H1 (cell line): ENCODE results near the gene KCP. TPM values are rescaled to one million over a fixed set of nuclear protein-coding genes. Genes with fewer than 3 reads are reported as not detected.

Experiments
- BCL11A ChIP-seq, 2 experiments: IDR thresholded peaks; one replicate each; pipeline ENCODE4 v1.6.1; 2011; ENCODE audit warnings: low read depth in 2 of 2, low read length in 2 of 2, mild to moderate bottlenecking in 2 of 2
- BRCA1 ChIP-seq: IDR thresholded peaks from 2 replicates; pipeline ENCODE4 v1.6.1; 2012; ENCODE audit warnings: low read depth, low read length, improper control_type of control experiment
- CBX5 ChIP-seq: fragments of 300-800, 300-1000 bp; sonication (generic); IDR thresholded peaks from 2 replicates; pipeline ENCODE4 v1.7.1; 2016; ENCODE audit warnings: antibody characterized with exemption, low read length, low read depth
- HDAC6 ChIP-seq: IDR thresholded peaks from one replicate; pipeline ENCODE4 v1.7.1; 2012; ENCODE audit warnings: low read depth, mild to moderate bottlenecking, inconsistent platforms, low read length, moderate library complexity
- TAF7 ChIP-seq: optimal IDR thresholded peaks from 2 replicates; pipeline ENCODE3; 2011; ENCODE audit warnings: low read depth, mild to moderate bottlenecking, inconsistent platforms, low read length, moderate library complexity, borderline replicate concordance
- TEAD4 ChIP-seq: IDR thresholded peaks from 2 replicates; pipeline ENCODE4 v1.6.1; 2012; ENCODE audit warnings: low read depth, low read length, inconsistent platforms, mixed read lengths
- polyA plus RNA-seq, 7 experiments: library from polyadenylated mRNA; depleted of rRNA in 3 of 7; stranded (reverse) in 5 of 7; unstranded in 2 of 7; fragments of >200 nt in 5 of 7; fragments of 200-250 nt in 2 of 7; gene quantifications; 1 replicate in 5 of 7; 2 replicates in 1 of 7; 4 replicates in 1 of 7; pipeline versions ENCODE4 v1.2.1 to v1.2.3, GENCODE V29; 2011 to 2013; ENCODE audit warnings: missing spikeins in 2 of 7, mixed read lengths in 2 of 7
- total RNA-seq: library from RNA; stranded (reverse); fragmentation: NEBNext Ultra II Directional; extraction: Animal tissue kit (Norgen Biotek cat#: 25700); gene quantifications from 2 replicates; pipeline ENCODE4 v1.2.1, GENCODE V29; 2021
- TF ChIP-seq, protein P1 (sequence below): IDR thresholded peaks from 2 replicates; pipeline ENCODE4 v1.6.1; 2012; ENCODE audit warnings: inconsistent platforms

Gene KCP
- total and polyA plus RNA-seq, 2 of the 8 experiments (the other 6 are each of a cell fraction or from before 2014, with no cell fraction given), result 1.3 to 2.0 TPM

- TF ChIP-seq BRCA1, result no peak
- TF ChIP-seq TEAD4, result no peak
- TF ChIP-seq, protein P1, sequence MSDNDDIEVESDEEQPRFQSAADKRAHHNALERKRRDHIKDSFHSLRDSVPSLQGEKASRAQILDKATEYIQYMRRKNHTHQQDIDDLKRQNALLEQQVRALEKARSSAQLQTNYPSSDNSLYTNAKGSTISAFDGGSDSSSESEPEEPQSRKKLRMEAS, result no peak
- TF ChIP-seq HDAC6, result no peak
- TF ChIP-seq BCL11A (IDR thresholded peaks at IDR 0.05; ENCODE audit: low read depth in 2 of 2, low read length in 2 of 2), result no peak
- TF ChIP-seq TAF7, result no peak
- no peak for TF ChIP-seq CBX5
These were observed 22.3 kb downstream of the KCP start (continued) for GRCh38 chr7:128888039-128888755.
